ENCODE results near the gene AIG1. TPM values are rescaled to one million over a fixed set of nuclear protein-coding genes. Genes with fewer than 3 reads are reported as not detected.

The AIG1 gene
- polyA plus RNA-seq, 1 donor from 2014 or later, result 23.2 TPM

GRCh38 chr6:143054329-143054728 lies 6.4 kb upstream of the AIG1 start:
- H3K4me3 ChIP-seq (ENCODE audit: low read length), result no peak overlapping the region
- no peaks in the 10 kb centered on the region for H3K9me2 ChIP-seq (ENCODE audit: insufficient read depth, low read length)
- TF ChIP-seq MXI1 (conservative IDR thresholded peaks at IDR 0.05; ENCODE audit: poor library complexity, severe bottlenecking) (no peak), SMC3 (conservative IDR thresholded peaks at IDR 0.05; ENCODE audit: poor library complexity) (no peak), EZH2 (IDR thresholded peaks at IDR 0.05; ENCODE audit: borderline replicate concordance, insufficient read depth, low read length, poor library complexity, severe bottlenecking) (no peak), TAF1 (IDR thresholded peaks at IDR 0.05; ENCODE audit: low read depth) (no peak), POLR2AphosphoS5 (IDR thresholded peaks at IDR 0.05) (no peak), EP300 (conservative IDR thresholded peaks at IDR 0.05; ENCODE audit: poor library complexity, severe bottlenecking) (no peak), RAD21 (conservative IDR thresholded peaks at IDR 0.05) (no peak)
- TF ChIP-seq, protein P1, sequence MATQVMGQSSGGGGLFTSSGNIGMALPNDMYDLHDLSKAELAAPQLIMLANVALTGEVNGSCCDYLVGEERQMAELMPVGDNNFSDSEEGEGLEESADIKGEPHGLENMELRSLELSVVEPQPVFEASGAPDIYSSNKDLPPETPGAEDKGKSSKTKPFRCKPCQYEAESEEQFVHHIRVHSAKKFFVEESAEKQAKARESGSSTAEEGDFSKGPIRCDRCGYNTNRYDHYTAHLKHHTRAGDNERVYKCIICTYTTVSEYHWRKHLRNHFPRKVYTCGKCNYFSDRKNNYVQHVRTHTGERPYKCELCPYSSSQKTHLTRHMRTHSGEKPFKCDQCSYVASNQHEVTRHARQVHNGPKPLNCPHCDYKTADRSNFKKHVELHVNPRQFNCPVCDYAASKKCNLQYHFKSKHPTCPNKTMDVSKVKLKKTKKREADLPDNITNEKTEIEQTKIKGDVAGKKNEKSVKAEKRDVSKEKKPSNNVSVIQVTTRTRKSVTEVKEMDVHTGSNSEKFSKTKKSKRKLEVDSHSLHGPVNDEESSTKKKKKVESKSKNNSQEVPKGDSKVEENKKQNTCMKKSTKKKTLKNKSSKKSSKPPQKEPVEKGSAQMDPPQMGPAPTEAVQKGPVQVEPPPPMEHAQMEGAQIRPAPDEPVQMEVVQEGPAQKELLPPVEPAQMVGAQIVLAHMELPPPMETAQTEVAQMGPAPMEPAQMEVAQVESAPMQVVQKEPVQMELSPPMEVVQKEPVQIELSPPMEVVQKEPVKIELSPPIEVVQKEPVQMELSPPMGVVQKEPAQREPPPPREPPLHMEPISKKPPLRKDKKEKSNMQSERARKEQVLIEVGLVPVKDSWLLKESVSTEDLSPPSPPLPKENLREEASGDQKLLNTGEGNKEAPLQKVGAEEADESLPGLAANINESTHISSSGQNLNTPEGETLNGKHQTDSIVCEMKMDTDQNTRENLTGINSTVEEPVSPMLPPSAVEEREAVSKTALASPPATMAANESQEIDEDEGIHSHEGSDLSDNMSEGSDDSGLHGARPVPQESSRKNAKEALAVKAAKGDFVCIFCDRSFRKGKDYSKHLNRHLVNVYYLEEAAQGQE (IDR thresholded peaks at IDR 0.05; ENCODE audit: borderline replicate concordance), result no peak
- TF ChIP-seq, protein P2, sequence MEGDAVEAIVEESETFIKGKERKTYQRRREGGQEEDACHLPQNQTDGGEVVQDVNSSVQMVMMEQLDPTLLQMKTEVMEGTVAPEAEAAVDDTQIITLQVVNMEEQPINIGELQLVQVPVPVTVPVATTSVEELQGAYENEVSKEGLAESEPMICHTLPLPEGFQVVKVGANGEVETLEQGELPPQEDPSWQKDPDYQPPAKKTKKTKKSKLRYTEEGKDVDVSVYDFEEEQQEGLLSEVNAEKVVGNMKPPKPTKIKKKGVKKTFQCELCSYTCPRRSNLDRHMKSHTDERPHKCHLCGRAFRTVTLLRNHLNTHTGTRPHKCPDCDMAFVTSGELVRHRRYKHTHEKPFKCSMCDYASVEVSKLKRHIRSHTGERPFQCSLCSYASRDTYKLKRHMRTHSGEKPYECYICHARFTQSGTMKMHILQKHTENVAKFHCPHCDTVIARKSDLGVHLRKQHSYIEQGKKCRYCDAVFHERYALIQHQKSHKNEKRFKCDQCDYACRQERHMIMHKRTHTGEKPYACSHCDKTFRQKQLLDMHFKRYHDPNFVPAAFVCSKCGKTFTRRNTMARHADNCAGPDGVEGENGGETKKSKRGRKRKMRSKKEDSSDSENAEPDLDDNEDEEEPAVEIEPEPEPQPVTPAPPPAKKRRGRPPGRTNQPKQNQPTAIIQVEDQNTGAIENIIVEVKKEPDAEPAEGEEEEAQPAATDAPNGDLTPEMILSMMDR (IDR thresholded peaks at IDR 0.05; ENCODE audit: poor library complexity, severe bottlenecking), result no peak

DNA sequence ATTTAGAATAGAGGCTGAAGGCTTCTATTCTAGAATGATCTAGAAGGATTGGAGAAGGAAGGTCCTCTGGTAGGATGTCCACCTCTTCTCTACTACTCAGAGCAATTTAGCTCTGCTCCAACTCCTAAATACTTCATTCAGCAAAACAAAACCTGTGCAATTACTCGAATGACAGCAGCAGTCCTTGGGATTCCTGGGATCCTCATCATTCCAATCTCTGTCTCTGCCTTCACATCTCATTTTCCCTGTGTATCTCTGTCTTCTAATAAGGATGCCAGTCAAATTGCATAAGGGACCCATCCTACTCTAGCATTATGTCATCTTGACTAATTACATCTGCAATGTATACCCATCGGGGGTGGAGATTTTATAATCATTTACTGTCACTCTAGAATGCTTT lies 5.5 kb upstream of the AIG1 start:
- Histone ChIP-seq H3K79me2 (replicated peaks; ENCODE audit: insufficient read depth, low read length) (no peaks in the 10 kb centered on the region), H3F3A (ENCODE audit: insufficient read depth, low read length, poor library complexity, severe bottlenecking) (no peaks in the 10 kb centered on the region), H3K9ac (ENCODE audit: low read length) (no peak overlapping the region), H3K9me3 (ENCODE audit: low read length) (no peaks in the 10 kb centered on the region), H3K27ac (ENCODE audit: low read length) (no peak overlapping the region), H4K20me1 (ENCODE audit: insufficient read depth) (no peaks in the 10 kb centered on the region), H3K27me3 (ENCODE audit: insufficient read depth, low read depth, low read length) (no peaks in the 10 kb centered on the region), H3K36me3 (ENCODE audit: insufficient read depth, low read length) (no peaks in the 10 kb centered on the region), H2AFZ (ENCODE audit: low read depth, low read length) (no peak overlapping the region), H3K4me2 (ENCODE audit: low read length) (no peak overlapping the region), H3K4me3 (ENCODE audit: low read length) (no peak overlapping the region), H3K9me2 (ENCODE audit: insufficient read depth, low read length) (no peaks in the 10 kb centered on the region)
- no peak for TF ChIP-seq SMC3 (conservative IDR thresholded peaks at IDR 0.05; ENCODE audit: poor library complexity)
- TF ChIP-seq MXI1 (conservative IDR thresholded peaks at IDR 0.05; ENCODE audit: poor library complexity, severe bottlenecking), result no peak
- TF ChIP-seq EP300 (conservative IDR thresholded peaks at IDR 0.05; ENCODE audit: poor library complexity, severe bottlenecking), result no peak
- TF ChIP-seq EZH2 (IDR thresholded peaks at IDR 0.05; ENCODE audit: borderline replicate concordance, insufficient read depth, low read length, poor library complexity, severe bottlenecking), result no peak
- no peak for TF ChIP-seq TAF1 (IDR thresholded peaks at IDR 0.05; ENCODE audit: low read depth)

More at GRCh38 chr6:143054329-143054728, 6.4 kb upstream of the AIG1 start:
- Histone ChIP-seq H3K4me2 (ENCODE audit: low read length) (no peak overlapping the region), H3F3A (ENCODE audit: insufficient read depth, low read length, poor library complexity, severe bottlenecking) (no peaks in the 10 kb centered on the region), H3K27me3 (ENCODE audit: insufficient read depth, low read depth, low read length) (no peaks in the 10 kb centered on the region), H2AFZ (ENCODE audit: low read depth, low read length) (no peak overlapping the region), H4K20me1 (ENCODE audit: insufficient read depth) (no peaks in the 10 kb centered on the region), H3K27ac (ENCODE audit: low read length) (no peak overlapping the region), H3K36me3 (ENCODE audit: insufficient read depth, low read length) (no peaks in the 10 kb centered on the region), H3K9ac (ENCODE audit: low read length) (no peak overlapping the region), H3K9me3 (ENCODE audit: low read length) (no peaks in the 10 kb centered on the region), H3K79me2 (replicated peaks; ENCODE audit: insufficient read depth, low read length) (no peaks in the 10 kb centered on the region)
